HG03575 (cell line): Measurements from ENCODE around the gene DES.

Experiments used
- ATAC-seq: cut with Tn5 transposase; IDR thresholded peaks from one replicate; pipeline ENCODE4 v1.9.1; 2021; ENCODE audit not compliant: unreplicated experiment, insufficient number of reproducible peaks, low FRiP score; ENCODE audit errors: extremely low read depth

The DES gene

DNA sequence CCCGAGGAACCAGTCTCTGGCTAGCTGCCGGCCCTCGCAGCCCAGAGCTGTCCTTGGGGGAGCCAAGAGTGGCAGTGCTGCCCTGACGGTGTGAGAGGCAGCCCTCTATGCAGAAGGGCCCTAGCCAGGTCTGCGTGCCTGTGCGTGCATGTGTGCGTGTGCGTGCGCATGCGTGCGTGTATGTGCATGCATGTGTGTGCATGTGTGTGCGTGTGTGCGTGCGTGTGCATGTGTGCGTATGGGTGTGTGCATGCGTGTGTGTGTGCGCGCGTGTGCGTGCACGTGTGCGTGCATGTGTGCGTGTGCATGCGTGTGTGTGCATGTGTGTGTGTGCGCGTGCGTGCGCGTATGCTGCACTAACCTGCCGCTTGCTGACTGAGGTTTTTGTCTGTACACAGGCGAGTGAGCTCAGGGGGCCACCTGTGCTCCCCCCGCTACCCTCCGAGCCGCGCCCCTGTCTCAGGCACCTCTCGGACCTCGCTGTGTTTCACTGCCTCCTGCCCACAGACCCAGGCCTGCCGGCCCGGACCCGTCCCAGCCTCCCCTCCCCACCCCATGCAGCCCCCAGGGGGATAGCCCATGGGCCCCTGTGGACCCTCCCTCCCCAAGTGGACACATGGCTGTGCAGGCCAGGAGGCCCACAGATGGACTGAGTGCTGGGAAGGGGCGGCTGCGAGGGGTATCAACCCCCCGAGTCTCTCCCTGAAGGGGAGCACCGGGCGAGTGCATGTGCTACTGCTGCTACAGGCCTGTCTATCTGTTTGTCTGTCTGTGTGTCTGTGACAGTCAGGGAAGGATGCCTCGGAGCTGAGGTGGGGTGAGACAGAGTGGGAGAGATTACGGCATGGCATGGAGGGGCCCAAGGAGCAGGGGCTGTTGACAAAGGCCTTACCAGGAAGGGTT lies 47.7 kb downstream of the DES start:
- ATAC-seq: no peak

DNA sequence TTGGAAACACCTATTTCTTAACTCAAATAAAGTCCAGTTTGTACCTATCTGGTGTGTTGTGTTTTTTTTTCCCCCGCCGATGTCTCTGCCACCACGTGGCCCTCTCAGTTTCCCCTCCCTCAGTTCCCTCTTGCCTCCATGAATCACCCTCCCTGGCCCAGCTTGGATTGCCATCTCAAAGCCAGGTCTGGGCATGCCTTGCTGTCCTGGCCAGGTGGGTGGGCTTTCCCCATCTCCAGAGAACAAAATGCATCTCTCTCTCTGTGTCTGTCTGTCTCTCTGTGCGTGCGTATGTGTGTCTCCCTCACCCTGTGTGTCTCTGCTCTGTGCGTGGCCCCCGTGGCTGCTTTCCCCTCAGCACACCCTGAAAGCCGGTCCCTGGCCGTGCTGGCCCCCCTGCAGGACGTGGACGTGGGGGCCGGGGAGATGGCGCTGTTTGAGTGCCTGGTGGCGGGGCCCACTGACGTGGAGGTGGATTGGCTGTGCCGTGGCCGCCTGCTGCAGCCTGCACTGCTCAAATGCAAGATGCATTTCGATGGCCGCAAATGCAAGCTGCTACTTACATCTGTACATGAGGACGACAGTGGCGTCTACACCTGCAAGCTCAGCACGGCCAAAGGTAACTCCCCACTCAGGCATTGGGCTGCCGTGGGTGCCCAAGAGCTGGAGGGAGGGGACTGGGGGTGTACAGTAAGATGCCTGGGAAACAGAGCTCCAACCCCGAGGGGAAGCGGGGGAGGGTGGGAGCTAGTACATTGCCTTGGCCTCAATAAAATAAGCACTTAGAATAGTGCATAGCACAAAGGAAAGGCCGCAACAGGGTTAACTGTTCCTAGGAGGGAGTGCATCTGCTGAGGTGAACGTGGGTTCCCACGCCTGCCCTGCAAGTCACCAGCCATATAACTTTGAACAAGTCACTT lies 48.9 kb downstream of the DES start:
- no peak for ATAC-seq

DNA sequence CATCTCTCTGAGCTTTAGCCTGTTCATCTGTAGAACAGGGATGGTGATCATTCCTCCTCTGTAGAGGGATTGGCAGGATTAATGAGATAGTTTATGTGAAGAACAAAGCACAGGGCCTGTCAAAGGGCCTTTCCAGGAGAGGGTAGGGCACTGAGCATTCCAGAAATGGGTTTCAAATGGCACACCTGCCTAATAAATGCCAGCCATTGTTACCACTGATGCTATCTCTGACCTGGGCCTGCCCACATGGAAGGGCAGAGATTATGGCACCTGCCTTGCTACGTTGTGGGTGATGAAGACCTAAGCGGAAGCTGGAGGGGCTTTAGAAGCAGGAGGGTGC lies 49.5 kb downstream of the DES start:
- ATAC-seq: no peak

DNA sequence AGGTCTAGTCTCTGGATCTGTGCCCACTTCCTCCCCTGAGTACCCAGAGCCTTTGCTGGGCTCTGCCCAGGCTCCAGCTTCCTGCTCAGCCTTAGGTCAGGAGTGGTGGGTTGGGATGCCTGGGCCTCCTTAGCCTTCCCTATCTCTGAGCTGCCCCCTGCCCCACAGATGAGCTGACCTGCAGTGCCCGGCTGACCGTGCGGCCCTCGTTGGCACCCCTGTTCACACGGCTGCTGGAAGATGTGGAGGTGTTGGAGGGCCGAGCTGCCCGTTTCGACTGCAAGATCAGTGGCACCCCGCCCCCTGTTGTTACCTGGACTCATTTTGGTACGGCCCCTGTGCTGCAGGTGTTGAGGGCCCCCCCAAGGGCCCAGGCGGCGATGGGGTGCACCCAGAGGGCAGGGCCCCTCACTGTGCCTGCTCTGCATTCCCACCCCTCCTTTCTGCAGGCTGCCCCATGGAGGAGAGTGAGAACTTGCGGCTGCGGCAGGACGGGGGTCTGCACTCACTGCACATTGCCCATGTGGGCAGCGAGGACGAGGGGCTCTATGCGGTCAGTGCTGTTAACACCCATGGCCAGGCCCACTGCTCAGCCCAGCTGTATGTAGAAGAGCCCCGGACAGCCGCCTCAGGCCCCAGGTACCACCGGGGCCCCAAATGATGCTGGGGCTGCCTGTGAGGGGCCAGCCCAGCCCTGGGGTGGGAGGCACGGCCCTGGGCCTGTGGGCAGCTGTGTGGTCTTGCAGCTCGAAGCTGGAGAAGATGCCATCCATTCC lies 50.4 kb downstream of the DES start:
- ATAC-seq: no peak

DNA sequence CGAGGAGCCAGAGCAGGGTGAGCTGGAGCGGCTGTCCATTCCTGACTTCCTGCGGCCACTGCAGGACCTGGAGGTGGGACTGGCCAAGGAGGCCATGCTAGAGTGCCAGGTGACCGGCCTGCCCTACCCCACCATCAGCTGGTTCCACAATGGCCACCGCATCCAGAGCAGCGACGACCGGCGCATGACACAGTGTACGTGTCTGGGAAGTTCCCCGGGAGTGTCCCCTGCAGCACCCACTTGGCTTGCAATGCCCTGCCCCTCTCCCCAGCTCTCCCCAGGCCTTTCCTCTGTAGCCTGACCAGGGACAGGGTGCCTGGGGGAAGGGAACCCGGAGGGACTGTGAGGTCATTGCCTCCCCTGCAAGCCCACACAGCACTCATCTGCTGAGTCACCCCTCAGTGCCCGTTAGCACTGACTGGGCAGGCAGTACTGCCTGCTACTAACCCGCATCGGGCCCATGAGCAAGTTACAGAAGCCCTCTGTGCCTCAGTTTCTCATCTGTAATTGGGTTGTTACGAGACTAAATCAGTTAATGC lies 51.1 kb downstream of the DES start:
- ATAC-seq: no peak

DNA sequence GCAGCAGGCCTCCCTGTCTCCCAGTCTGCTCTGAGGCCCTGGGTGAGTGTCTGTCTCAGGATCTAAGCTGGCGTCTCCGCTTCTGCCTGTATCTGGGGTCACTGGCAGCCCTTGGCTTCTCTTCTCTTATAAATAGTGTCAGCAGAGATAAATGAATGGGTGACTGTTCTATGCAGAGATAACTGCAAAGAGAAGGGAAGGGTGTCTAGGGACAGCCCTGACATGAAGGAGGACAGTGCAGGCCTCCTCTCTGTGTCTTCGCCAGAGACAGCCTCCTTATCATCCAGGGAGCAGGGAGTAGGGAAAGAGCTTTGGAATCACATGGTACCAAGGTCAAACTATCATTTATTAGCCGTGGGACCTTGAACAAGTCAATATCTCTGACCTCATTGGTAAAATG lies 52.3 kb downstream of the DES start:
- no peak for ATAC-seq

DNA sequence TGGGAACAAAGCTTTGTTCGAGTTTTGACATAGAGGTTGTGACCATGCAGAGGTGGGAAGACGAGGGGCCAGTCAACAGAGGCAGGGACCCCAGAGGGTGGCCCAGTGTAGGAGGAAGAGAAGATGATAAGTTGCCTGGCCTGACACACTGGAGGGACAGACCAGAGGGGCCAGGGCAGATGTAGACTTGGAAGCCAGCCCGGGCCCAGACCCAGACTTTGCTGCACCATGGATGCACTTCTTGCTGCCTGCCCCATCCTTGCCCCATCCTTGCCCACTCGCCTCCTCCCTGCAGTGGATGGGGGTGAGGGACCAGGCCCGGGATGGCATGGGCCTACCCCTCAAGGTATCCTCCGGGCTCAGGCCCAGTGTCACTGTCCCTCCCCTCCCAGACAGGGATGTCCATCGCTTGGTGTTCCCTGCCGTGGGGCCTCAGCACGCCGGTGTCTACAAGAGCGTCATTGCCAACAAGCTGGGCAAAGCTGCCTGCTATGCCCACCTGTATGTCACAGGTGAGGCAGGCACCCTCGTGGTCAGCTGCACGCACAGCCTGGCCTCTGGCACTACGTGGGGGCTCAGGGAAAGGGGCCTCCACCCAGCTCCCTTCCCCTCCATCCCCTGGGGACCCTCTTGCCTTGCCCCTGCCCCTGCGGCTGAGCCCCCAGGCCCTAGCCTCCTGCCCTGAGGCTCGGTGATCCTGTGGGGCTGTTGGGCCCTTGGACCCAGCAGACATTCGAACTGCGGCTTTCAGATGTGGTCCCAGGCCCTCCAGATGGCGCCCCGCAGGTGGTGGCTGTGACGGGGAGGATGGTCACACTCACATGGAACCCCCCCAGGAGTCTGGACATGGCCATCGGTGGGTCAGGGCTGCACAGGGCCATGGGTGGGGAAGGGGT lies 53.5 kb downstream of the DES start:
- ATAC-seq: no peak

DNA sequence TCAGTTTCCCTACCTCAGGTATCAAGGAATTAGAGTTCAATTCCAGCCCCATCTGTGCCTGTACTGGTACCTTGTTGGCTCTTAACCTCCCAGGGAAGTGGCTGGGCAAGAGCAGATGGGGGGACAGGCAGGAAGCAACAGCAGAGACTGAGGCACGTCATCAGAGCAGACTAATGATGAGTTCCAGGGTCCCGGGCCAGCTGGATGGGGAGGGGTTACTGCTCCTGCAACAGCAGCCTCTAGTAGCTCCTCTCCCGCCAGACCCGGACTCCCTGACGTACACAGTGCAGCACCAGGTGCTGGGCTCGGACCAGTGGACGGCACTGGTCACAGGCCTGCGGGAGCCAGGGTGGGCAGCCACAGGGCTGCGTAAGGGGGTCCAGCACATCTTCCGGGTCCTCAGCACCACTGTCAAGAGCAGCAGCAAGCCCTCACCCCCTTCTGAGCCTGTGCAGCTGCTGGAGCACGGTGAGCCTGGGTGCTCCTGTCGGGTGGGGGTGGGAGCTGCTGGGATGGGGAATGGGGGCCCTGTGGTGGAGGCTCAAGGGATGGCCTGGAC lies 54.5 kb downstream of the DES start:
- ATAC-seq: no peak

DNA sequence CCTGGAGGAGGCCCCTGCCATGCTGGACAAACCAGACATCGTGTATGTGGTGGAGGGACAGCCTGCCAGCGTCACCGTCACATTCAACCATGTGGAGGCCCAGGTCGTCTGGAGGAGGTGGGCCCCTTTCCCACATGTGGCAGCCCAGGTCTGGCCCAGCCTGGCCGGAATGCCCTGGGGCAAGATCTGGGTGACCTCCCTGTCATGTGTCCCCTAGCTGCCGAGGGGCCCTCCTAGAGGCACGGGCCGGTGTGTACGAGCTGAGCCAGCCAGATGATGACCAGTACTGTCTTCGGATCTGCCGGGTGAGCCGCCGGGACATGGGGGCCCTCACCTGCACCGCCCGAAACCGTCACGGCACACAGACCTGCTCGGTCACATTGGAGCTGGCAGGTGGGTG lies 55.3 kb downstream of the DES start:
- no peak for ATAC-seq

DNA sequence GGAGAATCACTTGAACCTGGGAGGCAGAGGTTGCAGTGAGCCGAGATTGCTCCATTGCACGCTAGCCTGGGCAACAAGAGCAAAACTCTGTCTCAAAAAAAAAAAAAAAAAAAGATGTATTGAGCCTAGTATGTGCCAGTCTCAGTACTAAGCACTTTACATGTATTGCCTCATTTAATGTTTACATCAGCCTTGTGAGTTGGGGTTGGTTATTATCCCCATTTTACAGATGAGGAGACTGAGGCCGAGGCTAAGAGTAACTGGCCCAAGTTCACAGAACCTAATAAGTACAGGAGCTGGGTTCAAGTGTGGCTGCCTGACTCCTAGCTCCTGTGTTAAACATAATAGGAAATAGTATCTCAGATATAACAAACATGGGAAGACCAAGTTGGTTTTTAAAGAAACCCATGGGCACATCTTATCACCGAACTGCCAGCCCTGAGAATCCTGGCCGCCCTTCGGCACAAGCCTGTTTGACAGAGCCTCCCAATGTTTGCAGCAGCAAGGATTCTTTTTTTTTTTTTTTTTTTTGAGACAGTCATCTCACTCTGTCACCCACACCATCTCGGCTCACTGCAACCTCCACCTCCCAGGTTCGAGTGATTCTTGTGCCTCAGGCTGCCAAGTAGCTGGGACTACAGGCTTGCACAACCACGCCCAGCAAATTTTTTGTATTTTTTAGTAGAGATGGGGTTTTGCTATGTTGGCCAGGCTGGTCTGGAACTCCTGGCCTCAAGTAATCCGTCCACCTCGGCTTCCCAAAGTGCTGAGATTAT lies 56.3 kb downstream of the DES start:
- no peak for ATAC-seq

DNA sequence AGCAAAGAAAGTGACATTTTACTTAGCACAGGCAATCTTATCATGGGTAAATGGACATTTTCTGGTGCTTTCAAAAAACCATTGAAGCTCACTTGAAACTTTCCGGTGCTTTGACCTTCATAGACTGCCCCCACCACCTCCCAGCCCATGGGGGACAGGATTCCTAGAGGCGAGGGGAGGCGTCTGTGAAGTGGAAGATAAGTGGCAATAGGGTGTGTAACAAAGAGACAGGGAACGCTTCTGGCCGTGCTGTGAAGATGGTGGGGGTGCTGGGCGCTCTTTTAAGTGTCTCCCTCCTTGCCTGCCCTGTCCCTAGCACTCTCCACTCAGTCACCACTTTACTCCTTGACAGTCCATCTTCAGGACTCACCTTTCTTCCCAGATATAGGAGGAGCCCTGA lies 57.1 kb downstream of the DES start:
- ATAC-seq: no peak

DNA sequence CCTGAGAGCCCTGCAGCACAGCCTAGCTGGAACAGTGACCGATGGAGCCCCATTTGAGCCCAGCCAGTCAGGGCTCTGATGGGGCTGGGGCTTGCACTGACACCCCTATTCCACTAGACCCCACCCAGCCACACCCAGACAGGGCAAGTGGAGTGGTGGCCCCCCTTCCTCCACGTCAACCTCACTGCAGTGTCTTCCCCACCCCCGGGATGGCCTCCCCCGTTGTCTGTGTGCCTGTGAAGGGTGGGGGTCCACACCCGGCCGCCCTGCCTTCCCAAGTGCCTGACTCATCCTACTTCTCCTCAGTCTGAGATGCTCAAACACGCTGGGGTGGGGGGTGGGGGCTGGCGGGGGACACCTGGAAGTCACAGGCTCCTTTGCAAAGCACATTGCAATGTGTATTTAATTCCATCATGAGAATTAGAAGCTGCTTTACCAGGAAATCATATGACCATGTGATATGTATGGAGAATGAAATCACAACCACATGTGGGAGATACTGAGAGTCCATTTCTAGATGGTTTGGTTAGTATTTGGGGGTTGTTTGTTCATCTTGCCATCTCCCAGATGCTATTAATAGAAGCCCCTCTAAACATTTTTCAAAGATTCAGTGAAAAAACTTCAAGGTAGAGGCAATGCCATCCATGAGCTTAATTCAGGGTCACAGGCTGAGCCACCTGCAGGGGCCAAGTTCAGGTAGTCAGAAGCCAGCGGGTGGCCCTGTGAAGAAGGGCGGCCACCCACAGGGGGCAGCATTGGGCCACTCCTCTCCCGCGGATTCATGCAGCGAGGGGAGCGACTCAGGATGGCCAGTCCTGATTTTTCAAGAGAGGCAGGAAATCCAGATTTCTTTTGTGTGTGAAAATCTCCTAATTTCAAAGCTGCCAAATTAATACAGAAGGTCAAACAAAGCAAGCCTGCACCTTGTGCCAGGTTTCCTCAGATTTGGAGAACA lies 57.8 kb downstream of the DES start:
- ATAC-seq: no peak
